Erythroblast (primary cell): ENCODE data around the gene IL1RAPL2.

ENCODE experiments used
- GATA1 ChIP-seq: IDR thresholded peaks from 2 replicates; pipeline ENCODE4 v1.6.1; 2011; ENCODE audit warnings: low read depth, mild to moderate bottlenecking, control low read depth, low read length, moderate library complexity
- POLR2A ChIP-seq: IDR thresholded peaks from 2 replicates; pipeline ENCODE4 v1.6.1; 2011; ENCODE audit warnings: mild to moderate bottlenecking, low read length

DNA sequence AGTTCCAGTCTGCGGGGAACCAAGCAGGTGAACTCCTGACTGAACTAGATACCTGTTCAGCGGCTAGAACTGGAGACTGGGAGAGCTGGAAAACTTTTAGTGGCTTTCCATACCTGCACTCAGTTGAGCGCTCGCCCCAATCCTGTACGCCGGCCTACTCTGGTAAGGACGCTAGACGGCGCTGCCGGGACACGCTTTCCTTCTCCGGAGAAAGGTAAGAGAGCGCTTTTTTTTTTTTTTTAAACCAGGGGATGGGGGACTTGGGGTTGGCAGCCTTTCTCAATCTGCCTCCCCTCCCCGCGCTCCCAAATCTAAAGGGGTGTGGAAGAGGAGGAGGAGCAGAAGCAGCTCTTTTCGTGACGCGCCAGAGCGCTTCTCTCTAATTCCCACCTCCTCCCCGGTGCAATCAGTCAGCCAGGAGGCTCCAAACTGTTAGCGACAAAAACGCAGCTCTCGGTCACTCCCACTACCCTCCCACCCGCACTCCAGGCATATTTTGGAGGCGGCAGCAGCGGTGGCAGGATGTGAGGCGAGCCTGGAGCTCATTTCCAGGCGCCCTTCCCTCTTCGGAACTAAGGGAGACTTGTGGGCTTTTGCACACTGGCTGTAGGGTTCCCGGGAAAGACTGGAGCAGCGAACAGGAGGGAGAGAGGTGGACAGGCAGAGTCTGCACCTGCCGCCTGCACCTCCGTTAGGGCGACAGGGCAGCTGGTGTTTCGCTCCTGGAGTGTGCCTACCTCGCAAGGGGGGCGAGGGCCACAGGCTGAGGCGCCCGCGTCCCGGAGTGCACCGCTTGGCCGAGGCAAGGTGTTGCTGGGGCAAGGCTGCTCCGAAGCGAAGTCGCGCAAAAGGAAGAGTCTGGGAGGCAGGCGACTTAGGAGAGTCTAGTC, at the start of gene IL1RAPL2:
- TF ChIP-seq POLR2A (no peak), GATA1 (no peak)
